Glutamatergic neuron (in vitro differentiated cells): ENCODE results near the gene ABCA9. TPM values are rescaled to one million over a fixed set of nuclear protein-coding genes. Genes with fewer than 3 reads are reported as not detected.

ENCODE experiments used
- DNase-seq: peaks from one replicate; pipeline ENCODE4 v3.0.0; 2022
- H3K27ac Mint-ChIP-seq: one replicate; pipeline ENCODE4 v1.8.0; 2020; ENCODE audit warnings: mild to moderate bottlenecking, mixed read lengths, inconsistent platforms; ENCODE audit not compliant: unreplicated experiment
- H3K27me3 Mint-ChIP-seq: one replicate; pipeline ENCODE4 v1.8.0; 2020; ENCODE audit warnings: mild to moderate bottlenecking, moderate library complexity, mixed read lengths, inconsistent platforms; ENCODE audit not compliant: unreplicated experiment
- H3K36me3 Mint-ChIP-seq: one replicate; pipeline ENCODE4 v1.8.0; 2020; ENCODE audit warnings: mild to moderate bottlenecking, mixed read lengths, inconsistent platforms; ENCODE audit not compliant: unreplicated experiment
- H3K4me1 Mint-ChIP-seq: one replicate; pipeline ENCODE4 v1.8.0; 2020; ENCODE audit warnings: mild to moderate bottlenecking, low read depth, mixed read lengths, inconsistent platforms; ENCODE audit not compliant: unreplicated experiment
- H3K4me3 Mint-ChIP-seq: one replicate; pipeline ENCODE4 v1.8.0; 2020; ENCODE audit warnings: mild to moderate bottlenecking, mixed read lengths, inconsistent platforms; ENCODE audit not compliant: unreplicated experiment
- H3K9me3 Mint-ChIP-seq: one replicate; pipeline ENCODE4 v1.8.0; 2020; ENCODE audit warnings: mild to moderate bottlenecking, moderate library complexity, mixed read lengths, inconsistent platforms; ENCODE audit not compliant: unreplicated experiment
- total RNA-seq: library from RNA; stranded (reverse); fragmentation: NEBNext Ultra II Directional; extraction: Animal tissue kit (Norgen Biotek cat#: 25700); gene quantifications from one replicate; pipeline ENCODE4 v1.2.1, GENCODE V29; 2021; ENCODE audit not compliant: unreplicated experiment
- TF ChIP-seq, protein P1 (sequence below): fragments of 200-600 bp; sonication (generic); IDR thresholded peaks from one replicate; pipeline ENCODE4 v1.5.0; 2021; ENCODE audit not compliant: partially characterized antibody, unreplicated experiment

The ABCA9 gene
- total RNA-seq, 1 donor from 2014 or later, result 0.61 TPM

DNA sequence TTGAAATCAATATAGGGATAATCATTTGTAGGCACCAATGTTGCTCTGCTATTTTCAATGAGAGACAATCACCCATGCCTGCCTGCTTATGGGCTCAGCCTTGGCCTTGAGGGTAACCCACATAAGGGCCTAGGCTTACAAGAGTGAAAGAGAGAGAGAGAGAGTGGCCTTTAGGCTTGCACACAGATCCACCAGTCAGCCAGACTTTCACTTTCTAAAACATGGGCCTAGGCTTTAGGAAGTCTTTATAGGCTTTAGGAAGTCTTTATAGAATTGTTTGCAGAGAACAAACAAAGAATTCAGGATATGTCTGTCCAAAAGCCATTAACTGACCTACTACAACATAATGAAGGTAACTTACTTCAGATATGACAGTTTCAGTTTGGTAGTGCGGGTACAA lies 3.4 kb downstream of the ABCA9 start:
- Mint-ChIP-seq H3K4me1 (peaks cover 4% of the 10 kb centered on the region), H3K27ac (no peak overlapping the region), H3K27me3 (no peaks in the 10 kb centered on the region), H3K9me3 (no peaks in the 10 kb centered on the region), H3K4me3 (no peak overlapping the region), H3K36me3 (no peaks in the 10 kb centered on the region)
- TF ChIP-seq, protein P1, sequence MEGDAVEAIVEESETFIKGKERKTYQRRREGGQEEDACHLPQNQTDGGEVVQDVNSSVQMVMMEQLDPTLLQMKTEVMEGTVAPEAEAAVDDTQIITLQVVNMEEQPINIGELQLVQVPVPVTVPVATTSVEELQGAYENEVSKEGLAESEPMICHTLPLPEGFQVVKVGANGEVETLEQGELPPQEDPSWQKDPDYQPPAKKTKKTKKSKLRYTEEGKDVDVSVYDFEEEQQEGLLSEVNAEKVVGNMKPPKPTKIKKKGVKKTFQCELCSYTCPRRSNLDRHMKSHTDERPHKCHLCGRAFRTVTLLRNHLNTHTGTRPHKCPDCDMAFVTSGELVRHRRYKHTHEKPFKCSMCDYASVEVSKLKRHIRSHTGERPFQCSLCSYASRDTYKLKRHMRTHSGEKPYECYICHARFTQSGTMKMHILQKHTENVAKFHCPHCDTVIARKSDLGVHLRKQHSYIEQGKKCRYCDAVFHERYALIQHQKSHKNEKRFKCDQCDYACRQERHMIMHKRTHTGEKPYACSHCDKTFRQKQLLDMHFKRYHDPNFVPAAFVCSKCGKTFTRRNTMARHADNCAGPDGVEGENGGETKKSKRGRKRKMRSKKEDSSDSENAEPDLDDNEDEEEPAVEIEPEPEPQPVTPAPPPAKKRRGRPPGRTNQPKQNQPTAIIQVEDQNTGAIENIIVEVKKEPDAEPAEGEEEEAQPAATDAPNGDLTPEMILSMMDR, result no peak
- no peak for DNase-seq

DNA sequence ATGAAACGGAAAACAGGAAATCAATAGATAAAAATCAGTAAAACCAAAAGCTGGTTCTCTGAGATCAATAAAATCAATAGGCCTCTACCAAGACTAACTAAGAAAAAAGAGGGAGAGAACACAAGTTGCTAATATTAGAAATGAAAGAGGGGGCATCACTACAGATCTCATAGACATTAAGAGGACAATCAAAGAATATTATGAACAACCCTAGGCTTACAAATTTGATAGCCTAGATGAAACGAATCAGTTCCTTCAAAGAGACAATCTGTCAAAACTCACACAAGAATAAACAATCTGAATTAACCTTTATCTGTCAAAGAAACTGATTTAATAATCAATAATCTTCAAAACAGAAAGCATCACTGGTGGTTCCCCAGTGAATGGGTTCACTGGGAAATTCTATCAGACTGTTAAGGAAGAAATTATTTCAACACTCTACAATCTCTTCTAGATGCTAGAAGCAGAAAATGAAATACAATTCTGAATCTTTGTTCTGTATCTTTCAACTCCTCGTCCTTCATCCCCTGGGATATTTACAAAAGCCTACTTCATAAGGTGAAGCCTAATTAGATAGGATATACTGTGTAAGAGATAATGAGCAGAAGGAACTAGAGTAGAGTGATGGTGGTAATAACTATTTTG lies 4.4 kb downstream of the ABCA9 start:
- peaks cover 4% of the 10 kb centered on the region for H3K4me1 Mint-ChIP-seq

DNA sequence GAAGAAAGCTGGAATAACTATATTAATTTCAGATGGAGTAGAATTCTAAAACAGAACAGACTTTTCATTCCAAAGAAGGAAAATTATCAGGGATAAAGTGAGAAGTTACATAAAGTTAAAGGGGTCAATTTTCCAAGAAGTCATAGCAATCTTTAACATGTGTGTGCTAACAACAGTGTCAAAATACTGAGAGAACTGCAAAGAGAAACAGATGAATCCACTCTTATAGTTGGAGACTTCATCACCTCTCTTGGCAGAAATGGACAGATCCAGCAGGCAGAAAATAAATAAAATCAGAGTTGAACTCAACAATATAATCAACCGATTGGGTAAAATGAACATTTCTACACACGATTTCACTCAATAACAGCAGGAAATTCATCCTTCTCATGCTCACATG lies 5.4 kb downstream of the ABCA9 start:
- H3K27me3 Mint-ChIP-seq, result no peaks in the 10 kb centered on the region
- H3K4me3 Mint-ChIP-seq, result no peak overlapping the region
- TF ChIP-seq, protein P1, result no peak
- no peak for DNase-seq
- no peaks in the 10 kb centered on the region for H3K4me1 Mint-ChIP-seq
- no peaks in the 10 kb centered on the region for H3K9me3 Mint-ChIP-seq
- H3K27ac Mint-ChIP-seq, result no peak overlapping the region
- no peaks in the 10 kb centered on the region for H3K36me3 Mint-ChIP-seq

More for the DNA sequence above, 4.4 kb downstream of the ABCA9 start:
- DNase-seq, result no peak
- TF ChIP-seq, protein P1, result no peak
- Mint-ChIP-seq H3K4me3 (no peak overlapping the region), H3K27me3 (no peaks in the 10 kb centered on the region), H3K27ac (no peak overlapping the region), H3K36me3 (no peaks in the 10 kb centered on the region), H3K9me3 (no peaks in the 10 kb centered on the region)

DNA sequence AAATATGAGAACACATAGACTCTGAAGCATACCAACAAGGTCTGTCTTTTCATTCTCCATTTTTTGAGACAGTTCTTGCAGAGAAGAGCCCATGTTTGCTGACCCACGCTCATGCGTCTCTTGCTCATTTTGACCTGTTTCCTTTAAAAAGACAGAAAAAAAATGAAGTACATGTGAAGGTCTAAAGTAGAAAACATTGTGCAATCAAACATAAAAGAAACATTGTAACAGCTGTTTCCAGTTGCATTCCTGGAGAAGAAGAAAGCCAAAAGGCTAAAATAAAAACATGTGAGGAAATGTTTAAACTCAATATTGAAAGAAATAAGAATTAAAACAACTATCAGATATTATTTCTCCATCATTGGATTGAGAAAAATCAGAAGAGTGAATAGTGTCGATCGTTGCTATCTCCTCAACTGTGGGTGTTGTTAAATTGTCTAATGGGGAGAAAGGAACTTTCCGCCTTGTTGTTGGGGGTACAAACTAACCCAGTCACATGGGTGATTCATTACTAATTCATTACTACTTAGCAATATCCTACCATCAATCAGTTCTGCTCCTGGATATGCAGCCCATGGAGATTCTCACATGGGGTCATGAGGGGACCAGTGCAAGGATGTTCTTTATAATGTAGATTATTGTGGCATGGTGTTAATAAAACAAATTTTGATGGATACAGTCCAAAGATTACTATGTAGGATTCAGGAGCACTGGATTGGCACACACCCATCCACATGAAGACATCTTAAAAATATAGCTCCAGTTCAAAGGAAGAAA lies 9.5 kb downstream of the ABCA9 start:
- no peaks in the 10 kb centered on the region for H3K36me3 Mint-ChIP-seq
- no peak overlapping the region for H3K4me3 Mint-ChIP-seq
- H3K9me3 Mint-ChIP-seq, result no peaks in the 10 kb centered on the region
- TF ChIP-seq, protein P1, result no peak
- DNase-seq, result no peak
- H3K4me1 Mint-ChIP-seq, result no peaks in the 10 kb centered on the region
- H3K27ac Mint-ChIP-seq, result no peak overlapping the region
- H3K27me3 Mint-ChIP-seq, result no peaks in the 10 kb centered on the region

DNA sequence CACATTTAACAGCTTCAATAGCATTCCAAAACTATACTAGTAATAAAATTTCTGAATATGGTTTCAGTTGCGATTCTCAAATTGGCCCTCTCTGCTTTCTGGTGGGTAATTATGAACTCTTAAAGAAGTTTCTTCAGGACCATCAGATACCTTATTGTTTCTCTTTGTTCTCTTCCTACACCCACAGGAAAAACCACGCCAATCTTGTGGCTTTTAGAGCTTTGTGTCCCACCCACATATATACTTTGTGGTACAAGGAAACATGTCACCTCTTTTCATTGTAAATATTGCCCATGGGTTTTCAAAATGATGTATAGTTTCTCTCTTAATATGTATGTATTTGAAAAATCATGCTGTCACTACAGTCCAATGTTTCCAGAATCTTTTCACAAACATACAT lies 12.1 kb downstream of the ABCA9 start:
- H3K9me3 Mint-ChIP-seq, result no peaks in the 10 kb centered on the region
- TF ChIP-seq, protein P1, result no peak
- no peaks in the 10 kb centered on the region for H3K4me1 Mint-ChIP-seq
- no peak overlapping the region for H3K27ac Mint-ChIP-seq
- no peaks in the 10 kb centered on the region for H3K27me3 Mint-ChIP-seq
- DNase-seq, result no peak
- no peak overlapping the region for H3K4me3 Mint-ChIP-seq
- H3K36me3 Mint-ChIP-seq, result no peaks in the 10 kb centered on the region
